ENCODE results near the gene LUM.

GRCh38 chr12:91127306-91127705 is 16.0 kb upstream of the LUM start:
- TF ChIP-seq CTCF (IDR thresholded peaks at IDR 0.05) (no peak), POLR2A (IDR thresholded peaks at IDR 0.05) (no peak)

Data from right lobe of liver (tissue), 4 donors.